T-helper 2 cell (primary cell): Measurements from ENCODE around the gene ATP6V1C2.

Experiments used
- DNase-seq, 5 experiments: peaks; one replicate each; pipeline versions ENCODE4 v3.0.0 to v3.0.0-alpha.2; 2012 to 2022

ATP6V1C2 gene

DNA sequence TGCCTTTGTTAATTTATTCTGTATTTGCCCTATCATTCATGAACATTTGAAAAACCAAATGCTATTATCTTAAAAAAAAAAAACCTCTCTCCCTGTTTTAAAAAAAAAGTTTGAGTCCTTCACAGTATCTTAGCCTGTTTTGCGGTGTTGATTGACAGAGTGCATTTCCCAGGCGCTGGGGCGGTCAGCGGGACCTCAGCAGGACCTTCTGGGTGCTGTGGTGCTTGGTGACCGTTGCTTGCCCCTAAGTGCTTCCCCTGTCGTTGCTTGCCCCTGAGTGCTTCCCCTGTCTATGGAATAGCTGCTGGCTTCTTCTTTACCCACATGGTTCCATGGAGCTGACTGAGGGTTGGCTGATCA is 12.1 kb downstream of the ATP6V1C2 start:
- DNase-seq: no peak

DNA sequence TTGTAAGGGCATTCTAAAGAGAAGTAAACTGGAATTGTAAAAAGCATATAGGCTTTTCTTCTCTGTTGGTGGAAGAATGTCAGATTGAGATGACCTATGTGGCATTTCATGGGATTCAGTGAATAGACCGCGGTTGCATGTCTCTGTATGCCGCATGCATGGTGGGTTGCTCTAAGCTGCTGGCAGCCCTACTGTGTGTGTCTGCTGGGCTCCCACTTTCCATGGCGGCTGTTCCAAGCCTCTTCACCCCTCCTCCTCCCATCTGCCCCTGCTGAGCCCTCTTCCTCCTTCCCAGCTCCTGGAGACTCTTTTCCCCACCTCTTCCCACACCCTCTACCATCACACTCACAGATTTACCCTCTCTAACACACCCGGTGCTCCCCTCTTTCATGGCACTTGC is 12.6 kb downstream of the ATP6V1C2 start:
- DNase-seq: no peak

DNA sequence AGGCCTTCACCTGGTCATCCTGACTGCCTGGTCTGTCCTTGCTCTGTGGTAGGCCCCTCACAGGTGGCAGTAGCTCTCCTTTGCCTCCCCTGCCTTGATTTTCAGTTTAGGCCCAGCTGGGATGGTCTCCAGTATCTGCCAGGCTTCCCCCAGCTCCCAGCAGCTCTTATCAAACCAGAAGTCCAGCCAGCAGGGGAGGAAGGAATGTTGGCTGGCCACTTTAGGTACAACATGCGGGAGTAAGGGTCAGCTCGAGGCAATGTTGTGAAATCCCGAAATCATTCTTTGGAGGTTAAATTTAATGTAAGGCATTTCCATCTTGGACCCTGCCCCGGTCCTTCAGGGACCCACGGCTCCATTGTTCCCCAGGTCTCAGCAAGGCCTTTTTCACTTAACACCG is 16.8 kb downstream of the ATP6V1C2 start:
- no peak for DNase-seq

DNA sequence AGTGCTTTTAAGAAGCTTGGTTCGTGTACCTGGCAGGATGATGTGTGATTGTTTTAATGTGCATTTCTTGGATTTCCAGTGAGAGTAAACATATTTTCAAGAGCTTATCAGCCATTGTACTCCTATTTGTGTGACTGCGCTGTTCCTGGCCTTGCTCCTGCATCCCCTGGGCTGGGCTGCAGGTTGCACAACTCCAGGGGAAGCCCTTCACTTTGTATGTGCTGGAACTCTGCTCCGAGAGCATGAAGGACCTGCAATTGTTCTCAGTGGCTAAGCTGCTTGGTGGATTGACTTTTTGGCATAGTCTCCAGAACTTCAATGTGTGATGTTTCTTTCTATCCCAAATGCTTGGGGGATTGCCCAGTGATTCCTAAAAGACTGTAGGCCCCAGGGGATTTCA is 18.8 kb downstream of the ATP6V1C2 start:
- no peak for DNase-seq

DNA sequence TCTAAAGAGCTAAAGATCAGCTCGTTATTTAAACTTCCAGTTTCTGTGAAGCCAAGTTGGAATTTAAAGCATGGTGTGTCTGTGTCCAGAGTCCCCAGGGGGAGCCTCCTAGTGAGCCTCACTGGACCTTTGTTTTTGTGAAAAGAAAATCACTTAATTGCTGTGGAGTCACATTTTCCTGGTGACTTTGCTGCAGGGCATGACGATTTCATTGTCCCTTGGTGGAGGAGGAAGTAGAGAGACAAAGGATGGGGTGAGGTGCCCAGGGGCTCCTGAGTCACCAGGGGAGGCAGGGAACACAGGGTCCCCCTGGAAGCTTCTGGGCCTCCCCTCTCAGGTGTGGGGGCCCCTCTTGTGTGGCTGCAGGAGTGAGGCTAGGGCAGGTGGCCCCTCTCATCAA is 19.7 kb downstream of the ATP6V1C2 start:
- DNase-seq: no peak

DNA sequence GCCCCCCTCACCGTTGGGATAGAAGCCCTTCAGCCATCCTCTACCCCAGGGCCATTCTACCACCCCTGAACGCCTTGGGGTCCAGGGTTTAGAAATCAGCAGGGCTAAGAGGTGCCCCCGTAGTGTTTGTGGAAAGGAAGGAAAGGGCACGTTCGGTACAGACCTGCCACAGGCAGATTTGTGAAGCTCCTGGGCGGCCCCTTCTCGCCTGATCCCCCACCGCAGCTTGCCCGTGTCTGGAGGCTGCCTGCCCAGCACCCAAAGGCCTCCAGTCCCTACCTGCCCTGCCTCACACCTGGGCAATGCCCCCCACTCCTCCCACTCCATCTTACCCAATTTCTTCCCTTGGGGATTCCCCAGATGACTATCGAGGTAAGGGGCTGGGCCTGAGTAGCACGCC is 21.2 kb downstream of the ATP6V1C2 start:
- no peak for DNase-seq

DNA sequence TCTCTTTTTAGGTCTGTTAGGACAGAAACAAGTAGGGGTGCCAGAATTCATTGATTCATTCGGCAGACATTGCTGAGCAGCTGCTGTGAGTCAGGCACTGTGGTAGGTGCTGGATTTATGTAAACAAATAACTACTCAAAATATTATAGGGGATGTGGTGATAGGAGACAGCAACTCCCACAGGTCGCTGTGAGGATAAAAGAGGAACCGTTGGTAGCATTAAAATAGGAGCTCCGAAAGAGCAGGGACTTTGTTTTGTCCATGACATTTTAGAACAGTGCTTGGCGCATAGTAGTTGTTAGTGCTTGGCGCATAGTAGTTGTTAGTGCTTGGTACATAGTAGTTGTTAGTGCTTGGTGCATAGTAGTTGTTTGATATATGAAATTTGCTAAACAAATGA is 29.2 kb downstream of the ATP6V1C2 start:
- DNase-seq: no peak

DNA sequence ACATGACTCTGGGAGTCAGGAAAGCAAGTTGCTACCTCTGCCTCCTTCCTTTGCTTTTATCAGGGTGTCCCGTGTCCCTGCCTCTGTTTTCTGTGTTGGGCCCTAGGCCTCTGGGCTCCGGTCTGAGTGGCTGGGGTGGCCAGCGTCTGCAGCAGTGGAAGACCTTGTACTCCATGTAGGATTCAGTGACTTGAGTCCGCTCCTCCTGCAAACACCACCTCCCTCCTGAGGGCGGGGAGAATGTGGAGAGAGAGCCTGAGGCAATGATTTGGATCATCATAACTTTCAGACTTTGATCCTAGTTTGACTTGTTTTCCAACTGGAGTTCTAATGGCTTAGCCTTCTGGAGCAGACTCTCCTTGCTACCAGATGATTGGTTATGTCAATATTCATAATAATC is 30.8 kb downstream of the ATP6V1C2 start:
- DNase-seq: no peak

DNA sequence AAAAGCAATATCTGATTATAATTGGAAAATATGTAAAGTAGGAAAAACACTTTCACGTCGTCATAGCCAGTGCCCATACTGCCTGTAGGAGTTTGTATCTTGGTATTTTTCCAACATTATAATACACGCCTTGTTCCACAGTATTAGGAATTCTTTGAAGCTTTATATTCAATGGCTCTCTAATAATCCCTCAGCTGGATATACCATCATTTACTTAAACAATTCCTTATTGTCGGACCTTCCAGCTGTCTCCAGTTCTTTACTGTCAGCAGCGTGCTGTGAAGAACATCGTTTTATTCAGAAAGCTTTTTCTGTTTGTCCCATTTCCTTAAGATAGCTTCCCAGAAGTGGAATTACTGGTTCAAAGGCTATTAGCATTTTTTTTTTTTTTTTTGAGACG is 31.7 kb downstream of the ATP6V1C2 start:
- DNase-seq: no peak

DNA sequence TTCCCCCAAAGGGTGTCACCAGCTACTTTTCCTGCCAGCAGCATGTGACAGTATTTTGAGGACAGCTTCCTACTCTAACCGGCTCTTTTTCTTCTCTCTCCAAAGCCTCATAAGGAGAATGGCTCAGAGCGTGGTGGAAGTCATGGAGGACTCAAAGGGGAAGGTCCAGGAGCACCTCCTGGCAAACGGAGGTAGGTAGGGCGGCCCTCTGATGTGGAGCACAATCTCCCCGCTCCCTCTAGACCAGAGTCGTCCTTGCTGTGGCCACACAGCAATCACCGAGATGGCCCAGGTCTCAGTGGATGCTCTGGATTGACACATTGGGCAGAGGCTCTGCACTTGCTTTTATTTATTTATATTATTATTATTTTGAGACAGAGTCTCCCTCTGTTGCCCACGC is 32.4 kb downstream of the ATP6V1C2 start:
- DNase-seq: no peak

DNA sequence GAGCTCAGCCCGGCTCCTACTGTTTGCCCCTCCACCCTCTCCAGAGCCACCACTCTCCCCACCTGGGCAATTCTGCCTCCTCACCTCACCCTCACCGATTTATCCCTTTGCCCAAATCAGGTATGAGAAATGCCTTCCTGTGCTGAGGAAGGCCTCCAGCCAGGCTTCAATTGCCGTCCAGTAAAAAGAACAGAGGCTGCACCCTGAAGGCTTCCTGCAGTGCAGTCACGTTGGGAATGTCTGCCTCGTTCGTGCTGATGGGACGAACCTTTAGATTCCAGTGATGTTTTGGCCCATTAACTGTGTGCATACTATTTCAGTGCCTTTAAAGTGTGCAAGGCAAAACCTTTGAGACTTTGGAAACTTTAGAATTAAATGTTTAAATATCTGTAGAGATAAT is 34.2 kb downstream of the ATP6V1C2 start:
- no peak for DNase-seq

DNA sequence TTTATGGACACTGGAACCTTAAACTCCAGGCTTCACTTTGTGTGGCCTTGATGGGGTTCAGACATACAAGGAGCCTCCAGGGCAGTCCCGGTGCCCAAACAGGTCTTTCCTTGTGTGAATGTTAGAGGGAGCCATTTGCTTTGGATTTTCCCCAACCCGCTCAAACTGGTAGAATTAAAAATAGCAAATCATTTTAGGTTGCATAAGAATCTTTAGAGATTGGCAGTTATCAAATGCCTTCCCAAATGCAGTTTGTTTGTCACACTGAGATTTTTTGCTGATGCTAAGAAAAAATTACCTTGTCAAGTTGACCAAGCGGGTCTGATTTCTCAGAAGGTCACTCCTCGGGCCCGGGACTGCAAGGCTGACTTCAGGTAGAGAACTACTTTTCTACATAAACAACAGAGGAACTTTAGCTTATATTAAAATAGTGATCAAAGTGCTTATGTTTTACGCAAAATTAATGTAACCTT is 36.4 kb downstream of the ATP6V1C2 start:
- no peak for DNase-seq

DNA sequence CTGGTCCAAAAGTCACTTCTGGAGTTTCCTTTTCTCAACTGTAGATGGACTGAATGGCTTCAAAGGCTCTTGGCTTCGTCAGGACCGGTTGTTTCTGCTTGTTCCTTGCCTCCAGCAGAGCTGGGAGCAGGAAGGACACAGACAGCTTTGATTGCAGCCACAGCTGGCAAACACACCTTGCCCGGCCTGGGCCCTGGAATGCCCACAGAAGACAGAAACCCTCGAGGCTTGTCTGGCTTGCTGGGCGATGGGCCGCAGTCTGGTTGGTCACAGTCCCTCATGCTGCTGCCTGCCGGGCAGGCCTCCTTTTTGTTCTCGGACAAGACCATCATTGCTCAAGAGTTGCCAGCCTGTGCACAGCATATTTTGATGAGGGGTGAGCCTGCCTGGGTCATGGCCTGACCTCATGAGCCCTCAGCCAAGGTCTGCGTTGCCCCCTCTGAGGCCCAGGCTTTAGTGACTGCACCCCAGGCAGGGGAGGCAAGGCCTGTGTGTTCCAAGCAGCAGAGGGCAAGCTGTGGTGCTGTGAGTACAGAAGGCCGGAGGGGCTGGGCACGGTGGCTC is 37.8 kb downstream of the ATP6V1C2 start:
- no peak for DNase-seq

DNA sequence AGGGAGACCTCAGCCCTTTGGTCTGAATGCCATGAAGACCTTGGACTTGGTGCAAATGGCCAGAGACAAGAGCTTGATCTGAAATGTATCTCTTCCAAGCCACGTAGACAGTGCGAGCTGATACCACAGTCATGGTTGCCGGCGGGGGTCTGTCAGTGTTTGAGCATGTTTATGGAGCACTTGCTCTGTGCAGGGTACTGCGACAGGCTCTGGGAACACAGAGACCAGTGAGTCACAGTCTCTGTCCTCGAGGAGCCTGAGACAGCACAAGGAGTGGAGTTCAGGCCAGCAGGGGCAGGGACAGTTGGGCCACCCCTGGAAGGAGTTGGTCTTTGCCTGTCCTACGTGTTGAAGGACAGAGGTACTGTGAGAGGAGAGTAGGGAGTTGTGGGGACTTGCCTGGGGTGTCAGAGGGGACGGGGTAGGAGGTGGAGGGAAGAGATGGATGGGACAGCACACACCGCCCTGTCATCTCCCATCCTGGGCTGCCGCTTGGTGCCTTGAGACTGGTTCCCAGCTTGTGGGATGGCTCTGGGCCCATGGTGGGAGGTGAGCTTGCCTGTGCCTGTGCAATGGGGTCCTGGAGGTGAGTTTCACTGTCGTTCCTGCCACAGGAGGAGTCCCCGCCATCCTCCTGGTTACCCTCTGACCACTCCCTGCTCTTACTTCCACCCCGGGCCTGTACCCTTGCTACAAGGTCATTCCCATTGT is 39.5 kb downstream of the ATP6V1C2 start:
- DNase-seq: no peak

DNA sequence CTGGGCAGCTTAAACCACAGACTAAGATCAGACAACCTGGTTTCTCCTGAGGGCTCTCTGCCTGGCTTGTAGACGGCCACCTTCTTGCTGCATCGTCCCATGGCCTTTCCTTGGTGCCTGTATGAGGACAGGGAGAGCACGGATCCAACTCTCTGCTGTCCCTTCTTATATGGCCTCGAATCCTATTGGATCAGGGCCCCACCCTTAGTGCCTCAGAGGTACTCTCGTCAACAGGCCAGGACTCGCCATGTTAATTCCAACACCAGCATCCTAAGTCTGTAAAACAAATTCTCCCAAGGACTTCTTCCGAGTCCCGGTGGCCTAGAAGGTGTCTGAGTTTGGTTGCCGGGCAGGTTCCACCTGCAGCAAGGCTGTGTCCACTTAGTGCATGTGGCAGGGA is 40.2 kb downstream of the ATP6V1C2 start:
- DNase-seq: no peak

DNA sequence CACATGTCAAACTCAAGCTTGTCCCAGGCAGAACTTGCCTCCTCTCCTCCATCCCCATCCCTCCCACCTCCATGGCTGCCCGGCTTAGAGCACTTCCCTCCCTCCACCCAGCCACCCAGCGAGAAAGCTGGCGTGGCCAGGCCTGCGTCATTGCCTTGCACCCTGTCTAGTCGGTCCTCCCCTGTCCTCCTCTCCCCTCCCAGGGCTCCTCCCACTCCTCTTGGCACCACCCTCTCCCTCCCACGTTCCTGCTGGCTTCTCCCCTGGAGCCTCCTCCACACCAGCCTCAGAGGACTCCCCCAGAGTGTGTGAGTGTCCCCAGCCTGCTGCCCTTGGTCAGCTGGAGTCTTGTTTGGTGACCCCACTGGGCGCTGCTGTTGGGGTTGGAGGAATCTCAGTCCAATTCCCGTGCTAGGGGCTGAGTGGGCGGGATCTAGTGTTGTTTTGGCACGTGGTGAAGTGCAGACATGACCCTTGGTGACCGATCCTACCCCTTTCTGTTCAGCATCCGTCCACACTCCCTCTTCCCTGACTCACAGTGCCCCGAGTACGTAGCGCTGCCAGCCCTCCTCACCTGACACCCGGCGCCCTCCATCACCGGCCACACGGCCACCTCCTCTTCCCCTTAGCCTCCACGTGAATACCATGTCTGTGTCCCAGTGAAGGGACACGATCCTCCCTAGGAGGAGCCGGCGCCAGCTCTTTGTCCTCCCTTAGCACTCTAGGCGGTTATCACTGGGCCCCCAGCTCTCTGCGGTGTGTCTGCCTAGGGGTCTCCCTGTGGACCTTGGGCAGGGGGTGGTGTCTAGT is 41.4 kb downstream of the ATP6V1C2 start:
- DNase-seq: no peak

DNA sequence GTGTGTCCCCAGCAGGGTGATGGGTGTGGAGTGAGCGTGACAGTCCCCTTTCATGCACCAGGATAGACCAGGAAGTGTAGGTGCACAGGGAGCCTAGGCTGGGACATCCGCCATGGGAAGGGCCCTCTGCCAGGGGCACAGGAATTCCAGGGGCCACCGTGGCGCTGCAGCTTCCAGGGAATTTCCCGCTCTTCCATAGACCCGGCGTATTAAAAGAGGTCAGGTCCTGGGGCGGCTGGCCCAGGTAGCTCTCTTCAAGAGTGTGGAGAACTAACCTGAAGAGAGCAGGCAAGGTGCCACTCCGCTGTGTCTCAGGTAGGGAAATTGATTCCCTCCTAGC is 42.0 kb downstream of the ATP6V1C2 start:
- no peak for DNase-seq

DNA sequence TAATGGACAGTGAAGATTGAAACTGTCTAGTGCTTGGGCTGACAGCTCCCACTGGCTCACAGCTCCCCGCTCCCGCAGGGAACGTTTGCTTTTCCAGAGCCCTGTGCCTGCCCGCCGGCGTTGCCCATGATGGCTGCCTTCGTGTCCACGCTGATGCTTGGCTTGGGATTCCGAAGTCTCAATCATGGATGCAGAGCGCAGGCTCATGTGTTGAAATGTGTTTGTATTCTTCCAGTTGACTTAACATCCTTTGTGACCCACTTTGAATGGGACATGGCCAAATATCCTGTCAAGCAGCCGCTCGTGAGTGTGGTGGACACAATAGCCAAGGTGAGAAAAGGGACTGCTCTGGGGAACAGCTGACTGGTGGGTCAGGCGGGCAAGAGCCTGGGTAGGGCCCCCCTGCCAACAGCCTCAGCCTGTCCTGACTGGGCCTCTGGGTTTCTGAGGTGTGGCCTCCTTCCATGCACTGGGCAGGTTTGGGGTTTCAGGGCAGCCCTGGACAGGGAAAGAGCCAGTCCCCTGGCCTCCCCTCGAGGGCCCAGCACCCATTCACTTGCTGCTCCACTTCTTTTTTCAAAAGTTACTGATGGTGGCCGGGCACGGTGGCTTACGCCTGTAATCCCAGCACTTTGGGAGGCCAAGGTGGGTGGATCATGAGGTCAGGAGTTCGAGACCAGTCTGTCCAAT is 42.8 kb downstream of the ATP6V1C2 start:
- DNase-seq: no peak

DNA sequence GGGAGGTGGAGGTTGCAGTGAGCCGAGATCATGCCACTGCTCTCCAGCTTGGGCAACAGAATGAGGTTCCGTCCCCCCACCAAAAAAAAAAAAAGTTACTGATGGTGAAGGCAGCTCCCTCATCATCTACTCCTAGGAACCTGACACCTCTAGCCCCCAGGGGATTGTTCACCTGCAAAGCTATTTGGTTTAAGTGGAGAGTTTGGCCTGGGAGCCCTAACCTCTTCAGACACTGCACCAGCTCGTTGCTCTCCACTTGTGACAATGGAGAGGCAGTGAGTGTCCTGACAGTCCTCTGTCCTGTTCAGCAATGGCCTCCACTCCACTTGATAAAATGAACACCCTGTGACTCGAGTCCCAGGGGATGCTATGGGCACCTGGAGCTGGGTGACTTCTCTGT is 43.5 kb downstream of the ATP6V1C2 start:
- no peak for DNase-seq

DNA sequence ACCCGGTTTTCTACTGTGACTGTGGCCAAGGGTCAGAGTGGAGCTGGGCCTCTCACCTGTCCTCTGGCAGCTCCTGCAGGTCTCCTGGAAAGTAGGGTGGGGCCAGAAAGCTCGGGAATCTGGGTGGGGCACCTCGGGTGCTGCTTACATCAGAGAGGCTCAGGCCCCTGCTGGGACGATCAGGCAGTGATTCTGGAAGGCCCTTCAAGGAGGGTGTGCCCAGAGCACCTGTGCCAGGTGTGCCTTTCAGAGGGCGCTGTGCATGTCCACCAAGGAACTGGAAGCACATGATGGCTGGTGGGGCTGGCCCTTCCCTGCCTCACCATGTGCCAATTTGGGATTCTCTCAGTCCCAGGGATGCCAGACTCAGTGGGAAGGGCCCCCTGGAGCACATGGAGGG is 44.0 kb downstream of the ATP6V1C2 start:
- DNase-seq: no peak

DNA sequence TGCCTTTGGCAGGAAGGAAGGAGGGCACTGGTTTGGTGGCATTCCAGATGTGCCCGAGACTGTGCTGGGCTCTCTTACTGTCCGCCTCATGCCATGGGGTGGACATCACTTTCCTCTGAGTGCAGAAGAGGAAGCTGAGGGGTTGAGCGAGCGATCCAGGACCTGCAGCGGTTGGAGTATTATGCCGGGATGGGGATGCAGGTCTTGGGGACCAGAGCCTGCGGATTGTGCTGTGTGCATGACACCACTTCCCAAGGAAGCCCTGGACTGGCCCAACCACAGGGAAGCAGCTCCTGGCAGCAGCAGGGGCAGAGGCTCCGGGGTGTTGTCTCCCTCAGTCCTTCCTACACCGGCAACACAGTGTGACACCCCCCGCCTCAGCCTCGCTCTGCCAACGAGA is 44.5 kb downstream of the ATP6V1C2 start:
- DNase-seq: no peak

DNA sequence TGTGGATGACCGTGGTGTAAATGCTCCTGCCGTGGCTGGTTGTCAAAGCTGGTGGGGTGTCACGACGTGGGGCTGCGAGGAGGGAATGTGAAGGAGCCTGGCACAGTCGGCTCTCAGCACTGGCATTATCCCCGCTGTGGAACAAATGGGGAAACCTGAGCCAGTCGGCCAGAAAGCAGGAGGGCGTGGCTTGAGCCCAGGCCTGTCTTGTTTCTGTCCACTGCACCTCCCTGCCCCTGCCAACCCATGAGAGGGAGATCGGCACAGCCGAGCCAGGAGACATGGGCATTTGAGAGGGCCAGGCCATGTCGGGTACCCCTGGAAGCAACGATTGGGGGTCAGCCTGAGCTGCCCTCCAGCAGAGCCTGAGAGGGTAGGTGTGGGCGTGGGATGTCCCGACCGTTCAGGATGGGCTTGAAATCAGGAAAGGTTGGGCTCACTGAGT is 46.7 kb downstream of the ATP6V1C2 start:
- DNase-seq: no peak

DNA sequence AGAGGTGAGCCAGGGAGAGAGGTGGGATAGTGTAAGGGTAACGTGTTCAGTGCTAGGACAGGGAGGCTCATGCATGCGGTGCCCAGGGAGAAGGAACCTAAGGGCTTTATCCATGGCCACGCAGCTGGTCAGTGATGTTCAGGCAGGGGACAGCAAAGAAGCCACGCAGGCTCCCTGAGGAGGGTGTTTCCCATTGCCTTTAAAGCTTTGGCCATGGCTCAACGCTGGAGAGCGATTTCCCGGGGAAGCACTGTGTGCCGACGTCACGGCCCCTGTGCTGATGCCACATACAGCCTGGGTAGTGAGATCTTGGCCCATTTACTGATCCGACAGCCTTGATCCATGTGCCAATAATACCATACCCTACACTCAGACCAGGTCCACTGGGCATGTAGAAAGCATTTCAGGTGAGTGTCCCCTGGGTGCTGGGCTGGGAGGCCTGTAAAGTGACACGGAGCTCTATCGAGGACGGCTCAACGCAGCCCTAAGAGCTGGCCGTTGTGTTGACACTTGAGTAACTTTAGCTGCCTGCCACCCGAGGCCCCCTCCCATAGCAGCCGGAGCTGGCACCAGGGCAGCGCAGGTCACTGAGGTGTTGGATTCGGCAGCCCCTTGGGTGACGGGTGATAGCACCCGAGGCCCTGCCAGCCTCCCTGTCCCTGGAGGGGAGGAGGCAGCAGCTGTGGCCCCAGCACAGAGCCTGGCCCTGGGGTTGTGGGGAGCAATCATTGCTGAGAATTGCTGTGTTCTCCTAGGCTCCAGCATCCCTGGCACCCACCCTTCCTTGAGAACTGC is 49.7 kb downstream of the ATP6V1C2 start:
- DNase-seq: no peak
